ENCODE measurements around the gene G0S2. TPM values are rescaled to one million over a fixed set of nuclear protein-coding genes. Genes with fewer than 3 reads are reported as not detected.
A peak's percentile ranks its signal among the peaks of the same experiment; 100 is the strongest.

The G0S2 gene
- total RNA-seq, 2 experiments from 2014 or later = 0.70 to 1.5 TPM

DNA sequence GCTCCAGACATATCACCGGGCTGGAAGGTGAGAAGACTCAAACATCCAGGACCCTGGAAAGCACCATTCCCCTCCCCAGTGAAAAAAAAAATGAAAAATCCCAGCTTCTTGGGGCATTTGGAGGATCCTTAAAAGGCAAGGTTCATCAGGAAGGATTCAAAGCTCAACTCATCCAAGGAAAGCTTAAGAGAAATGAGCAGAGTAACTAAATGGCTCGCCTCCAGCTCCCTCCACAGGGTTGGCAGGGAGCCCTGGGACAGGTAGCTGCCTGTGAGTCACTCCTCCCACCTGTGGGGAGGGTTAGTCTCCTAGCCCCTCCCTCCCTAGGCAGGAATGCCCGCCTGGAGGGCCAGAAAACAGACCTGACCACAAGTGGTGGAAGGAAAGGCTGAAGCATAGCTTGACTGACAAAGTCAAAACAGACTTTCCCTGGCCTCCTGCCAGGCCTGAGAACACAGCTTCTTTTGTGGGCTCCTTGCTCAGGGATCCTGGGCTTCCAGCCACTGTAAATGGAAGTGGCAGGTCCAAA lies 22.3 kb upstream of the G0S2 start:
- no peaks in the 10 kb centered on the region for H3K27me3 Mint-ChIP-seq
- DNase-seq = peak; percentile 44
- H3K4me3 Mint-ChIP-seq = no peak overlapping the region
- no peaks in the 10 kb centered on the region for H3K9me3 Mint-ChIP-seq (ENCODE audit: low read depth)
- H3K36me3 Mint-ChIP-seq = no peaks in the 10 kb centered on the region
- no peak for ATAC-seq
- CTCF ChIA-PET = interaction anchor here (0.6 to 2.6 kb wide), 6 partner anchors 12 to 80 kb away, joined by 3 to 8 read pairs (median 4); no protein-coding TSS in a partner anchor
- H3K4me1 Mint-ChIP-seq = peaks cover 29% of the 10 kb centered on the region
- no peak overlapping the region for H3K27ac Mint-ChIP-seq

DNA sequence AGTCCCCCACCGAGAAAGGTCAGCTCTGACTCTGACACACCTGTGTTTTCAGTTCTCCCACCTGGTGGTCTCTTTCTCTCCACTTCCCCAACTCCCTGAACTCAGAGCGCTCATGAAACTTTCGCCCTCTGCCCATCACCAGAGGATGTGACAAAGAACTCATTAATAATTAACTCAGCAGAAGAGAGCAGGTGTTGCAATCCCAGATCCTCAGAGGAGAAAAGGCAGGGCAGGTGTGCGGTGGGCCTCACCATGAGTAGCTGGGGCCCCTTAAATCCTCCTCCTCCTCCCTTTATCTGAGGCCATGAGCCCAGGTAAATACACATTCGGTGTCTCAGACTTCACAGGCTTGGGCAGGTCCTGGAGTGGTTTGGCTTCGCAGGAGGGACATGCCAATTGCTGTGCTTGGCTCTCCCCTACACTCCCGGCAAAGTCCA lies 21.3 kb upstream of the G0S2 start:
- H3K27me3 Mint-ChIP-seq = no peaks in the 10 kb centered on the region
- H3K4me3 Mint-ChIP-seq = no peak overlapping the region
- DNase-seq (no peak), ATAC-seq (no peak)
- CTCF ChIA-PET = interaction anchor here (1.8 to 2.6 kb wide), 2 partner anchors 27 to 39 kb away, joined by 4 to 8 read pairs; no protein-coding TSS in a partner anchor
- H3K4me1 Mint-ChIP-seq = peaks cover 30% of the 10 kb centered on the region
- no peaks in the 10 kb centered on the region for H3K9me3 Mint-ChIP-seq (ENCODE audit: low read depth)
- H3K27ac Mint-ChIP-seq = no peak overlapping the region
- no peaks in the 10 kb centered on the region for H3K36me3 Mint-ChIP-seq

DNA sequence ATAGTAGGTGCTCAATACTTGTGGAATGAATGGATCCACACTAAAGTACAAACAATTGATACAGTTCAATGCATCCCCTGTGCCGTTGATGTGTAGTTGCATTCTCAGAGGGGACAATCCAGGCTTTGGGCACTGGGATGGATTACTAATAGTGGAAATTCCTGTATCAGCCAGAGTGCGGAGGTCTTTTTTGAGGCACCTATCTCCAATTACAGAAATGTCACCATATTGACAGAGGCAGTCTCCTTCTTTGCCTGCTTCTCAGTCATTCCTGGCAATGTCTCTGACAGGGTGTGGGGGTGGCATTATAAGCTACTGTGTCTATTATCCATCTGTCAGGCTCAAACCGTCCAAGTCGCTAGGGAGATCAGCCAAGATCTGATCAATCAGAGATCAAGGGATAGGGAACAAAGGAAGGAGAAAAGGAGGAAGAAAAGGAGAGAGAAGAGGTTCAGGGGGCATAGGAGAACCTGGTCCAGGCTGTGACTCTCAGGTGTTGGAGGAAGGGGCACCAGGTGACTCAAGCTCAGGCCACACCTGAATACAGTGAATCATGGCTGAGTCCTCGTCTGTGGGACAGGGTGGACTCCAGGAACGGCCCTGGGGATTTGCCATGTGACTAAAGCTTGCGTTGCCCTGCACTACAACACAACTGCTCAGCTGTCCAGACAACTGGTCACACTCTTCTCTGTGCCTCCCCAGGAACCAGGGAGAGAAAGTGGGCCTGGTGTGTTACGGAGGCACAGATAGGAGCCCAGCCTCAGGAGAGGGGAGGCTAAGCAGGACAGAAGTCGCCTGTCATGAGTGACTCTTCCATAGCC lies 19.6 kb upstream of the G0S2 start:
- Mint-ChIP-seq H3K4me3 (no peak overlapping the region), H3K27me3 (no peaks in the 10 kb centered on the region), H3K4me1 (peaks cover 29% of the 10 kb centered on the region), H3K27ac (no peak overlapping the region), H3K9me3 (ENCODE audit: low read depth) (no peaks in the 10 kb centered on the region), H3K36me3 (no peaks in the 10 kb centered on the region)
- ATAC-seq (no peak), DNase-seq (no peak)
- CTCF ChIA-PET = interaction anchor here (1.0 to 1.2 kb wide), 2 partner anchors 13 to 19 kb away, joined by 3 read pairs; no protein-coding TSS in a partner anchor

DNA sequence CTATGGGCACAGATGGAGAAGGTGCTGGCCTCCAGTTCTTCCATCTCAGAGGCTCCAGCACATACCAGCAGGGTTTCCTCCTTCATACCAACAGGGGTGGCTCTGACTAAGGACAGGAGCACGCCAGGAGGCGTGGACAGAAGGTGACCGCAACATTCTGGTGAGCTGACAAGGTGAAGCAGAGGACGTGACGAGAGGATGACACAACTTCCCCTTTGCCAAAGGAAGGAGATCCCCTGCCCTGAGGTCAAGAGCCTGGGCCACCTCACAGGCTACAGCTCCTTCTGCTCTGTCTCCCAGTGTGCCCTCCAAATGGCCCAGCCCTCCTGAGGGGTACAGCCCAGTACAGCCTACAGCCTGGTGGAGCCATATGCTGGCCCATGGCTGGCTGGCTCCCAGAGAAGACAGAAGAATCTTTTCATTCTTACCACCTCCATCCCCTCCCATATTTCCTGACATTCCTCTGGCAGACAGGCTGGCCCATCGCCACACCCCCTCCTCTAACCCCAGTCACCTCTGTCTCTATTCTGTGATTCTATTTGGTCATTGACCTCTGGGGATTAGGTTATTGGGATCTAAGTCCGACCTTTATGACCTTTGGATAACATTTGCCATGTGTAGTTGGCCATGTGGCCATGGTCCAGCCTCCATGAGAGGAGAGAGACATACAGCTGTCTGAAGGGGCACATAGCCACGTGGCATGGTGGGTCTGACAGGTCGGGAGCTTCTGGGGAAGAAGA lies 17.9 kb upstream of the G0S2 start:
- Mint-ChIP-seq H3K36me3 (no peaks in the 10 kb centered on the region), H3K9me3 (ENCODE audit: low read depth) (no peaks in the 10 kb centered on the region), H3K27me3 (no peaks in the 10 kb centered on the region), H3K4me1 (peaks cover 19% of the 10 kb centered on the region), H3K27ac (no peak overlapping the region), H3K4me3 (no peak overlapping the region)
- ATAC-seq = peak; percentile 38
- no peak for DNase-seq
- CTCF ChIA-PET = interaction anchor here (0.9 kb wide), 1 partner anchor 92 kb away, joined by 3 read pairs; no protein-coding TSS in a partner anchor

DNA sequence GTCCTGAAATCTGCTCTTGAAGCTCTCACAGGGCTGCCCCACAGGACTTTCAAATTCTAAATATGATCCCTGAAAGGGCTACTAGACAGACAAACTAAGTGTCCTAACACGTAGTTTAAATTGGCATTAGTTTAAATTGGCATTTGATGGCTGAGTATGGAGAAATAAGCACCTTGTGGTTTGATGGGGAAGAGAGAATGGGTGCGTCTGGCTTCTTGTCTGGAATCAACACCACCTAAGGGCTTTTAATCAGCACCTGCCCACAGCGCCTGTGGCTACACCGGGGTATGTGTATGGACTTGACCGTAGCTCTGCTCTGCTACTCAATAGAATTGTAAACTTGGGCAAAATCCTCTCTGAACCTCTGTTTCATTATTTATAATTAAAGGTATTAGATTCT lies 17.3 kb upstream of the G0S2 start:
- no peak for DNase-seq
- Mint-ChIP-seq H3K27me3 (no peaks in the 10 kb centered on the region), H3K4me3 (no peak overlapping the region), H3K4me1 (peaks cover 18% of the 10 kb centered on the region), H3K36me3 (no peaks in the 10 kb centered on the region), H3K9me3 (ENCODE audit: low read depth) (no peaks in the 10 kb centered on the region), H3K27ac (no peak overlapping the region)
- CTCF ChIA-PET = no interaction called here
- ATAC-seq = no peak

DNA sequence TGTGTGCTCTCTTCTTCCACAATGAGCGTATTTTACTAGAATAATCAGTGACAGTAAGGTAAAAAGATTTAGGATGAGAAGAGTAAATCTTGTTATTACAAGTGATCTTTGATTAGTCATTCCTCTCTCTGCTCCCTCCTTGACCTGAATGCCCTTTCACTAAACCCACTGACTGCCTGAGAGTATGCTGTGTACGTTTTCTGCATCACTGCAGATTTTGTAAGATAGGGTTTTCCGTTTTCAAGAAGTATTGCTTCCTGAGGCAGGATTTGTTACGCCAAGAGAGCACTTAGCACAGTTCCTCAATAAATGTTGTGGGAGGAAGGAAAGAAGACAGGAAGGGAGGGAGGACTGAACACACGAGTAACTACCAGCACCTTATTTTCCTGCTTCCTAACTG lies 15.3 kb upstream of the G0S2 start:
- Mint-ChIP-seq H3K4me1 (peaks cover 18% of the 10 kb centered on the region), H3K27ac (no peak overlapping the region), H3K36me3 (no peaks in the 10 kb centered on the region), H3K27me3 (no peaks in the 10 kb centered on the region), H3K9me3 (ENCODE audit: low read depth) (no peaks in the 10 kb centered on the region), H3K4me3 (no peak overlapping the region)
- CTCF ChIA-PET = interaction anchor here (1.0 to 1.9 kb wide), 2 partner anchors 13 to 14 kb away, joined by 3 to 5 read pairs; no protein-coding TSS in a partner anchor
- peak; percentile 86 for ATAC-seq
- no peak for DNase-seq

DNA sequence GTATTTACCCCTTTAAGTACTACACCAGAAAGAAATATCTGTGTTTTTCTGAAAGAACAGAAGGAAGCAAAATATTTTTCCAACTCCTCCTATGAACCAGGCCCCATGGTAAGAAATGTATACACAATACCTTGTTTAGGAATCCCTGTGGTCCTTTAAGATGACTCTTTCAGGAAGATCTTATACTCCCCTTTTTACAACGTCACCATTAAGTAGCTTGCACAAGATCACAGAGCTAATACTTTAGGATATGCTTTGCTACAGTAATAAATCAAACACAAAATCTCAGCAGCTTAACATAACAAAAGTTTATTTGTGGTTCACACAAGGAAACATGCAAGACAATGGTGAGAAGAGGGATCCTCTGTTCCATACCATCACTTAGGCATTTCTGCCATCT lies 14.1 kb upstream of the G0S2 start:
- no peak overlapping the region for H3K27ac Mint-ChIP-seq
- H3K4me1 Mint-ChIP-seq = peaks cover 18% of the 10 kb centered on the region
- H3K9me3 Mint-ChIP-seq (ENCODE audit: low read depth) = no peaks in the 10 kb centered on the region
- DNase-seq (no peak), ATAC-seq (no peak)
- CTCF ChIA-PET = interaction anchor here (1.9 kb wide), 1 partner anchor 12 kb away, joined by 5 read pairs; no protein-coding TSS in a partner anchor
- no peaks in the 10 kb centered on the region for H3K27me3 Mint-ChIP-seq
- H3K36me3 Mint-ChIP-seq = no peaks in the 10 kb centered on the region
- no peak overlapping the region for H3K4me3 Mint-ChIP-seq

DNA sequence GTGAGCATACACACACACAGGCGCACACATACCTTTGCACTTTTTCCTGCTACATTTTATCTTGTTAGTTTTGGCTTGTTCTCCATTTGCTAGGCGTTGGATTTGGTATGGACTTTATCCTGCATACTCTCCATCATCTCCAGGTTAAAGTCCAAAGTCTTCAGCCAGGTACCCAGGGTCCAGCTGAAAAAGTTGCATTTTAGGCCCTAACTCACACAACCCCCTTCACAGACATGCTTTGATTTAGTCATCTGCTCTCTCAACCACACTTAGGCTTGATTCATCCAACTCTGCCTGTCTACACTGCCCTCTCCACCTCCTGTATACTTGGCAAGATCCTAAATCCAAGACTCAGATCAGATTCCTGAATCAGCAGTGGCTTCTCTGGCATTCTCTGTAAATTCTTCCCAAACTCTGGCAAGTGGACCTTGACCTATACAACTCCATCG lies 12.3 kb upstream of the G0S2 start:
- no peaks in the 10 kb centered on the region for H3K36me3 Mint-ChIP-seq
- no peaks in the 10 kb centered on the region for H3K9me3 Mint-ChIP-seq (ENCODE audit: low read depth)
- ATAC-seq (no peak), DNase-seq (no peak)
- no peaks in the 10 kb centered on the region for H3K27me3 Mint-ChIP-seq
- no peak overlapping the region for H3K27ac Mint-ChIP-seq
- H3K4me3 Mint-ChIP-seq = no peak overlapping the region
- H3K4me1 Mint-ChIP-seq = peaks cover 14% of the 10 kb centered on the region
- CTCF ChIA-PET = interaction anchor here (1.1 kb wide), 1 partner anchor 21 kb away, joined by 3 read pairs; no protein-coding TSS in a partner anchor

DNA sequence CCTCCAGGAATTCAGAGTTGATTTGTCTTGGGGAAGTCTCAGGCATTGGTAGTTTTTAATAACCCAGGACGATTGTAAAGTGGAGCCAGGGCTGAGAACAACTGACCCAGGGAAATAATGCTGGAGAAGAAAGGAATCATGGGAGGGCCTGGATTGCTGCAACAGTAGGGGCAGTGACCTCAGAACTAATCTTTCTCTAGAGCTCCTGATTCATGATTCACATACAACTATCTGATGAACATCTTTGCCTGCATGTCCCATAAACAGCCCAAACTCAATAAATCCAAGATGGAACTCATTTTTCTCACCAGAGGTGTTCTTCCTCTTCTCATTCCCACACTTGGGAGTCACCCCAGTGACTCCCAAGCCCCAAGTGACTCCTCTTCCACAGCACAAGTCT lies 8.1 kb upstream of the G0S2 start:
- CTCF ChIA-PET = interaction anchor here (1.1 kb wide), 1 partner anchor 88 kb away, joined by 3 read pairs; the partner anchor contains the start of gene TRAF3IP3
- Mint-ChIP-seq H3K4me3 (no peak overlapping the region), H3K4me1 (peaks cover 12% of the 10 kb centered on the region)

DNA sequence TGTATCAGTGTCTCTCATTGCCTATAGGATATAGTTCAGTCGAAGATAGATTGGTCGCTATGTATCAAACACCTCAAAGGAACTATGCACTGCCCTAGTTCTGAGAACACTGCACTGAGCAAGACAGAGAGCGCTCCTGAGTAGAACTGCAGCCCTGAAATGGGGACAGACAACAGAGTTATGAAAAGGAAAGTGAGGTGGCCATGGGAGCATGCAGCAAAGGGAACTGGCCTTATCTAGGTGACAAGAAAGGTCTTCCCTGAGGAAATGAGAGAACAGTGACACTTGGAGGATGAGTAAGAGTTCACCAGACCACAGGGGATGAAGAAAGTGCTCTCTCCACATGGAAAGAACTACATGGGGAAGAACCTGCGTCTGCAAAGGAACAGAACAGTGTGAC lies 7.5 kb upstream of the G0S2 start:
- H3K4me1 Mint-ChIP-seq = peaks cover 15% of the 10 kb centered on the region
- H3K4me3 Mint-ChIP-seq = no peak overlapping the region
- H3K36me3 Mint-ChIP-seq = peaks cover 3% of the 10 kb centered on the region
- H3K27me3 Mint-ChIP-seq = no peaks in the 10 kb centered on the region
- CTCF ChIA-PET = no interaction called here
- H3K27ac Mint-ChIP-seq = no peak overlapping the region
- DNase-seq (no peak), ATAC-seq (no peak)
- H3K9me3 Mint-ChIP-seq (ENCODE audit: low read depth) = peaks cover 4% of the 10 kb centered on the region

More for the DNA sequence above, 8.1 kb upstream of the G0S2 start:
- ATAC-seq = no peak
- no peak for DNase-seq
- no peaks in the 10 kb centered on the region for H3K27me3 Mint-ChIP-seq
- peaks cover 4% of the 10 kb centered on the region for H3K9me3 Mint-ChIP-seq (ENCODE audit: low read depth)
- peaks cover 3% of the 10 kb centered on the region for H3K36me3 Mint-ChIP-seq
- no peak overlapping the region for H3K27ac Mint-ChIP-seq

DNA sequence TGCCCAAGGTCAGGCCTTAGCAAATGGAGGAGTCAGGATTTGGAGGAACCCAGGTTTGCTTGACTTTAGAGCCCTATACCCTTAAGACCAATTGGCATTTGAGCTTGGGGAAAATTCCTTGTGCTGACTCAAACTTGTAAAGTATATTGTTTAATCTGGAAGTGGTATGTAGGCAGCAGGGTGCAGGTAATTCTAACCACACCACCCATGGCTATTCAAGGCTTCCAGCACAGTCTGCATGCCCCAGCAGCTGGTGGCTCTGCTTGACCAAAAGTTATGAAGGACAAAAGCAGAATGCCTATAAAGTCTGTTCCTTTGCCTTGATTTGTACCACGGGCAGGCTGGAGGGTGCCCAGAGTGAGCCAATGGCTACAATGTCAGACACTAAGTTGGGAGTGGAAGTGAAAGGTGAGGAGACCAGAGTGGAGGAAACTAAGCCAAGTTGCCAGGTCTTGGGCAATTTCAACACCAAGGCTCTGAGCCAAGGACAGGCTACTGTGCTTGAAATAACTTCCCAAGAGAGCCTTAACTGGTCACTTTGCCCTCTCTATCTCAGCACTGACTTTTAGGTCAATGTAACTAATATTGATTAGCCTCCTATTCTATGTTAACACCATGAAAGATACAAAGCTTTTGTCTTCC lies 4.7 kb upstream of the G0S2 start:
- H3K4me1 Mint-ChIP-seq = peaks cover 42% of the 10 kb centered on the region
- CTCF ChIA-PET = interaction anchor here (0.6 kb wide), 1 partner anchor 32 kb away, joined by 7 read pairs; no protein-coding TSS in a partner anchor

DNA sequence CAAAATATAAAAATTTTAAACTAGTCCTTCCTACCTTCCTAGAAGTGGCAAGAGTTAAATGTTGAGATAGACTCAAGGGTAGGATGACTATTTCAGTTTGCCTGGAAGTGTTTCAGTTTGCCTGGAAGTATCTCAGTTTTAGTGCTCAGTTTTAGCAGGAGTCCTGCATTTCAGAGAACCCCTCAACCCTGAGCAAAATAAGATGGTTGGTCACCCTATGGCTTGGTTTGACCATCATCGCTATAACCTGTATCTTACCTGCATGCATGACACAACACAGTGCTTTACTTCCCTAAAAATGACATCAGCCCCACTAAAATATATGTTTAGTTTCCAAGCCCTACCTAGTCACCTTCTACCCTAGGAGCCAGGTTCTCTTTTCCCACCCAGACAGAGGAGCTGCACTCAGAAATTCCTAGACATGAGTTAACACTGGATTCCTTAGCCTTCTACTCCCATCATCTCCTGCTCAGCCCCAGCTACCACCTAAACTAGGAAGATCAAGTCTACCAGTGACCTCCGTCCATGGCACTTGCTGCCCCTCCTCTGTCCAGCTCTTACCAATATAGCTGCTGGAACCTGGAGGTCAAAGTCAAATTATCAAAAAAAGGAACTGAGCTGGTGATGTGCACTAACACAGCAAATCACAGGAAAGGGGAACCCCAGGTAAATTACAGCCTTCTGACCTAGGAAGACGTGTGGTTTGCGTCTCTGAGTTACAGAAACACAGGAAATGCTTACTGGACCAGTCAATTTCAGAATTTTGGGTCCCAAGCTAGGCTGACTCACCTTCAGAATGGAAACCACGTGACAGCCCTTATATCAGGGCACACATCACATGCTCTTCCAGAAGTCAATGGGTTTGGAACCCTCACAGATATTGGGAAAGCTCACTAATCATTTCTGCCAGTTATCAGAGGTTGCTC lies 2.2 kb upstream of the G0S2 start:
- H3K9me3 Mint-ChIP-seq (ENCODE audit: low read depth) = peaks cover 4% of the 10 kb centered on the region
- peak overlapping the region; percentile 70 for H3K27ac Mint-ChIP-seq
- H3K4me3 Mint-ChIP-seq = peak overlapping the region; percentile 2
- peak; percentile 77 for DNase-seq
- peaks cover 38% of the 10 kb centered on the region for H3K27me3 Mint-ChIP-seq
- ATAC-seq = peak; percentile 85
- peaks cover 14% of the 10 kb centered on the region for H3K36me3 Mint-ChIP-seq
- CTCF ChIA-PET = interaction anchor here (0.9 to 3.0 kb wide), 11 partner anchors 12 to 155 kb away, joined by 3 to 7 read pairs (median 4); partner anchors contain the start of gene UTP25
- H3K4me1 Mint-ChIP-seq = peaks cover 49% of the 10 kb centered on the region

More for the DNA sequence above, 4.7 kb upstream of the G0S2 start:
- ATAC-seq (no peak), DNase-seq (no peak)
- Mint-ChIP-seq H3K4me3 (no peak overlapping the region), H3K9me3 (ENCODE audit: low read depth) (peaks cover 4% of the 10 kb centered on the region), H3K36me3 (peaks cover 7% of the 10 kb centered on the region), H3K27ac (no peak overlapping the region), H3K27me3 (peaks cover 15% of the 10 kb centered on the region)

Data from activated CD8-positive, alpha-beta memory T cell treated with anti-CD3 and anti-CD28 coated beads, Interleukin-2, amount 10 ng/mL, durations not matched to agents 7 days and 5 days (primary cell).